ENCODE data around the gene ANKMY1. TPM values are rescaled to one million over a fixed set of nuclear protein-coding genes. Genes with fewer than 3 reads are reported as not detected.
A peak's percentile ranks its signal among the peaks of the same experiment; 100 is the strongest.

The ANKMY1 gene
- total RNA-seq, 1 donor from 2014 or later: 28.5 TPM

- H3K36me3 Mint-ChIP-seq (ENCODE audit: unreplicated experiment): no peaks in the 10 kb centered on the region
- no peak overlapping the region for H3K27ac Mint-ChIP-seq (ENCODE audit: unreplicated experiment)
- peaks cover 50% of the 10 kb centered on the region for H3K4me1 Mint-ChIP-seq (ENCODE audit: unreplicated experiment)
- H3K4me3 Mint-ChIP-seq (ENCODE audit: unreplicated experiment): peak overlapping the region; percentile 77
- H3K9me3 Mint-ChIP-seq (ENCODE audit: unreplicated experiment): no peaks in the 10 kb centered on the region
- DNase-seq (ENCODE audit: extremely low spot score, unreplicated experiment): no peak
- TF ChIP-seq CTCF (IDR thresholded peaks at IDR 0.05): no peak
- H3K27me3 Mint-ChIP-seq (ENCODE audit: unreplicated experiment): no peaks in the 10 kb centered on the region
Measured at GRCh38 chr2:240455272-240455646, 102.5 kb downstream of the ANKMY1 start.

GRCh38 chr2:240454106-240454901 is 103.5 kb downstream of the ANKMY1 start:
- no peak for DNase-seq (ENCODE audit: extremely low spot score, unreplicated experiment)
- H3K4me1 Mint-ChIP-seq (ENCODE audit: unreplicated experiment): peaks cover 59% of the 10 kb centered on the region

GRCh38 chr2:240453461-240454105 is 104.2 kb downstream of the ANKMY1 start:
- peak overlapping the region; percentile 77 for H3K4me3 Mint-ChIP-seq (ENCODE audit: unreplicated experiment)
- peaks cover 60% of the 10 kb centered on the region for H3K4me1 Mint-ChIP-seq (ENCODE audit: unreplicated experiment)
- no peaks in the 10 kb centered on the region for H3K27me3 Mint-ChIP-seq (ENCODE audit: unreplicated experiment)
- TF ChIP-seq CTCF (IDR thresholded peaks at IDR 0.05): no peak
- no peak for DNase-seq (ENCODE audit: extremely low spot score, unreplicated experiment)
- no peaks in the 10 kb centered on the region for H3K36me3 Mint-ChIP-seq (ENCODE audit: unreplicated experiment)
- no peak overlapping the region for H3K27ac Mint-ChIP-seq (ENCODE audit: unreplicated experiment)
- no peaks in the 10 kb centered on the region for H3K9me3 Mint-ChIP-seq (ENCODE audit: unreplicated experiment)

More at GRCh38 chr2:240454106-240454901, 103.5 kb downstream of the ANKMY1 start:
- TF ChIP-seq CTCF (IDR thresholded peaks at IDR 0.05): no peak
- H3K27ac Mint-ChIP-seq (ENCODE audit: unreplicated experiment): no peak overlapping the region
- H3K36me3 Mint-ChIP-seq (ENCODE audit: unreplicated experiment): no peaks in the 10 kb centered on the region
- peak overlapping the region; percentile 77 for H3K4me3 Mint-ChIP-seq (ENCODE audit: unreplicated experiment)
- H3K27me3 Mint-ChIP-seq (ENCODE audit: unreplicated experiment): no peaks in the 10 kb centered on the region
- no peaks in the 10 kb centered on the region for H3K9me3 Mint-ChIP-seq (ENCODE audit: unreplicated experiment)

GRCh38 chr2:240452462-240453256 is 105.1 kb downstream of the ANKMY1 start:
- Mint-ChIP-seq H3K4me1 (ENCODE audit: unreplicated experiment) (peaks cover 62% of the 10 kb centered on the region), H3K9me3 (ENCODE audit: unreplicated experiment) (no peaks in the 10 kb centered on the region), H3K36me3 (ENCODE audit: unreplicated experiment) (no peaks in the 10 kb centered on the region), H3K27ac (ENCODE audit: unreplicated experiment) (no peak overlapping the region), H3K27me3 (ENCODE audit: unreplicated experiment) (no peaks in the 10 kb centered on the region), H3K4me3 (ENCODE audit: unreplicated experiment) (peak overlapping the region; percentile 67)
- no peak for DNase-seq (ENCODE audit: extremely low spot score, unreplicated experiment)
- no peak for TF ChIP-seq CTCF (IDR thresholded peaks at IDR 0.05)

Measured in osteocyte (in vitro differentiated cells).